Osteoblast (primary cell): ENCODE measurements around the gene MACROD2. TPM values are rescaled to one million over a fixed set of nuclear protein-coding genes. Genes with fewer than 3 reads are reported as not detected.

Experiments used
- DNase-seq: peaks from one replicate; pipeline ENCODE4 v3.0.0; 2011; ENCODE audit warnings: low spot score, mixed read lengths; ENCODE audit not compliant: insufficient read length; ENCODE audit errors: missing footprints
- H2AFZ ChIP-seq: 2 replicates; pipeline ENCODE4 v1.6.0; 2011; ENCODE audit warnings: mild to moderate bottlenecking, low read length
- H3K27ac ChIP-seq: 2 replicates; pipeline ENCODE4 v1.5.1; 2011; ENCODE audit warnings: mild to moderate bottlenecking, low read depth, low read length, moderate library complexity
- H3K27me3 ChIP-seq: 2 replicates; pipeline ENCODE4 v1.6.0; 2012; ENCODE audit warnings: mild to moderate bottlenecking, control low read depth, inconsistent platforms, low read length, moderate library complexity; ENCODE audit not compliant: insufficient read depth
- H3K36me3 ChIP-seq: 2 replicates; pipeline ENCODE4 v1.5.1; 2011; ENCODE audit warnings: mild to moderate bottlenecking, low read length, control low read depth, moderate library complexity; ENCODE audit not compliant: insufficient read depth
- H3K4me1 ChIP-seq: 2 replicates; pipeline ENCODE4 v1.5.1; 2011; ENCODE audit warnings: mild to moderate bottlenecking, low read length, control low read depth, moderate library complexity; ENCODE audit not compliant: insufficient read depth
- H3K4me2 ChIP-seq: 2 replicates; pipeline ENCODE4 v1.6.0; 2011; ENCODE audit warnings: mild to moderate bottlenecking, low read length; ENCODE audit not compliant: insufficient read depth
- H3K4me3 ChIP-seq: fragments of 200-600 bp; sonication (generic); 3 replicates; pipeline ENCODE4 v1.5.1; 2012; ENCODE audit warnings: mild to moderate bottlenecking, low read length, inconsistent platforms; ENCODE audit not compliant: insufficient read depth
- H3K79me2 ChIP-seq: 2 replicates; pipeline ENCODE4 v1.6.0; 2012; ENCODE audit warnings: mild to moderate bottlenecking, low read length, control low read depth, inconsistent platforms; ENCODE audit not compliant: insufficient read depth
- H3K9me3 ChIP-seq: 2 replicates; pipeline ENCODE4 v1.5.1; 2011; ENCODE audit warnings: low read depth, low read length, control low read depth
- H4K20me1 ChIP-seq: 2 replicates; pipeline ENCODE4 v1.6.0; 2012; ENCODE audit warnings: mild to moderate bottlenecking, low read length, control low read depth; ENCODE audit not compliant: insufficient read depth
- CTCF ChIP-seq: IDR thresholded peaks from 2 replicates; pipeline ENCODE4 v1.5.1; 2011; ENCODE audit warnings: mild to moderate bottlenecking, low read depth, low read length, moderate library complexity; ENCODE audit errors: extremely low read depth
- total RNA-seq: library from RNA; depleted of rRNA; stranded (reverse); fragments of >200 nt; gene quantifications from 2 replicates; pipeline ENCODE4 v1.2.3, GENCODE V29; 2012

The MACROD2 gene
- total RNA-seq, 1 donor = 4.0 TPM

GRCh38 chr20:14449323-14449722 is 454.0 kb downstream of the MACROD2 start:
- Histone ChIP-seq H2AFZ (no peak overlapping the region), H4K20me1 (no peaks in the 10 kb centered on the region), H3K27ac (no peak overlapping the region), H3K79me2 (no peaks in the 10 kb centered on the region), H3K9me3 (no peaks in the 10 kb centered on the region), H3K27me3 (no peaks in the 10 kb centered on the region), H3K4me1 (no peaks in the 10 kb centered on the region), H3K4me2 (no peak overlapping the region), H3K36me3 (no peaks in the 10 kb centered on the region), H3K4me3 (no peak overlapping the region)
- no peak for DNase-seq
- no peak for TF ChIP-seq CTCF

DNA sequence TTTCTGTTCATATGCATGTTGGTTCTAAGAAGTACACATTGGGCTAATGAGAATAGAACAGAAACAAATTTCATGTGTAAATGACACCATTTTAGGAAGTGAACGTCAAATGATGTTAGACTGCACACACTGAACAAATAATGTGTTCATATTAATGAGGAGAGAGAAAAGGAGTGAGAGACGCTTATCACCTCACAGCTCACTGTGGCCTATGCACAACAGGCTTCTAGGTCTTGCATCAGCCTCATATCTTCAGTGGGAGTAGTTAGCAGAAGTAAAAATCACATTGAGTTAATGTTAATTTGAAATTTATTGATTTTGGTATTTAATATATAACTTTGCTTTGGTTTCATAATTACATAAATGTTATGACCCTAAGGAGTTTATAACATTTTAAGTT is 454.9 kb downstream of the MACROD2 start:
- H3K79me2 ChIP-seq = no peaks in the 10 kb centered on the region
- H3K4me1 ChIP-seq = no peaks in the 10 kb centered on the region
- no peak overlapping the region for H3K4me2 ChIP-seq
- no peak overlapping the region for H2AFZ ChIP-seq
- no peaks in the 10 kb centered on the region for H3K9me3 ChIP-seq
- no peaks in the 10 kb centered on the region for H3K36me3 ChIP-seq
- H3K4me3 ChIP-seq = no peak overlapping the region
- no peak for DNase-seq
- TF ChIP-seq CTCF = no peak
- H4K20me1 ChIP-seq = no peaks in the 10 kb centered on the region
- H3K27ac ChIP-seq = no peak overlapping the region
- H3K27me3 ChIP-seq = no peaks in the 10 kb centered on the region

DNA sequence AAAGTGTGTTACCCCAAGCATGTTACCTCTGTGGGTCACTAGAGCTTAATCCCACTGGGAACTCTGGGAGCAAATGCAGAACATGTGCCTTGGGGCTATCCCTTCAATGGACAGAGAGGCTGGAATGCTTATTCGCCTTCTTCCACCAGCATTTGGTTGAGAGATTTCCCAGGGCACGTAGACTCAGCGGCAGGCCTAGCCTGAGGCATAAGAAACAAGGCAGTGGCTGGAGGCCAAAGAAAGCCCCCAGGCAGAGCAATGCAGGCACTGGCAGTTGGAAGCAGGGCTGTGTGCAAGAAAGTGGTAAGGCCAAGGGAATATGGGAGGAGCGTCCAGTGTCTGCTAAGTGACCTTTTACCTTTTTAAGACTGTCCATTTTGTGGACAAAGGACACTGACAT is 456.1 kb downstream of the MACROD2 start:
- Histone ChIP-seq H3K9me3 (no peaks in the 10 kb centered on the region), H2AFZ (no peak overlapping the region), H3K4me1 (no peaks in the 10 kb centered on the region), H3K27me3 (no peaks in the 10 kb centered on the region), H3K36me3 (no peaks in the 10 kb centered on the region), H3K27ac (no peak overlapping the region), H4K20me1 (no peaks in the 10 kb centered on the region), H3K4me2 (no peak overlapping the region), H3K4me3 (no peak overlapping the region), H3K79me2 (no peaks in the 10 kb centered on the region)
- no peak for DNase-seq
- TF ChIP-seq CTCF = no peak

- Histone ChIP-seq H3K27ac (no peak overlapping the region), H3K4me3 (no peak overlapping the region), H3K4me1 (no peaks in the 10 kb centered on the region), H3K27me3 (no peaks in the 10 kb centered on the region), H3K4me2 (no peak overlapping the region), H3K9me3 (no peaks in the 10 kb centered on the region), H3K79me2 (no peaks in the 10 kb centered on the region), H3K36me3 (no peaks in the 10 kb centered on the region), H2AFZ (no peak overlapping the region), H4K20me1 (no peaks in the 10 kb centered on the region)
- DNase-seq = no peak
- no peak for TF ChIP-seq CTCF
Measured at GRCh38 chr20:14453259-14453658, 457.9 kb downstream of the MACROD2 start.
